NCI-H2081 (cell line): ENCODE measurements around the gene BTF3L4.
A peak's percentile ranks its signal among the peaks of the same experiment; 100 is the strongest.
"Not testable (repeated sequence)": the region's sequence is repeated elsewhere in the genome, so short reads cannot be mapped to it uniquely, and the experiment has no call there.

ENCODE experiments used
- DNase-seq, 2 experiments: peaks; one replicate each; lab custom pipeline; 2025; lab: John Stamatoyannopoulos, UW

BTF3L4 gene

DNA sequence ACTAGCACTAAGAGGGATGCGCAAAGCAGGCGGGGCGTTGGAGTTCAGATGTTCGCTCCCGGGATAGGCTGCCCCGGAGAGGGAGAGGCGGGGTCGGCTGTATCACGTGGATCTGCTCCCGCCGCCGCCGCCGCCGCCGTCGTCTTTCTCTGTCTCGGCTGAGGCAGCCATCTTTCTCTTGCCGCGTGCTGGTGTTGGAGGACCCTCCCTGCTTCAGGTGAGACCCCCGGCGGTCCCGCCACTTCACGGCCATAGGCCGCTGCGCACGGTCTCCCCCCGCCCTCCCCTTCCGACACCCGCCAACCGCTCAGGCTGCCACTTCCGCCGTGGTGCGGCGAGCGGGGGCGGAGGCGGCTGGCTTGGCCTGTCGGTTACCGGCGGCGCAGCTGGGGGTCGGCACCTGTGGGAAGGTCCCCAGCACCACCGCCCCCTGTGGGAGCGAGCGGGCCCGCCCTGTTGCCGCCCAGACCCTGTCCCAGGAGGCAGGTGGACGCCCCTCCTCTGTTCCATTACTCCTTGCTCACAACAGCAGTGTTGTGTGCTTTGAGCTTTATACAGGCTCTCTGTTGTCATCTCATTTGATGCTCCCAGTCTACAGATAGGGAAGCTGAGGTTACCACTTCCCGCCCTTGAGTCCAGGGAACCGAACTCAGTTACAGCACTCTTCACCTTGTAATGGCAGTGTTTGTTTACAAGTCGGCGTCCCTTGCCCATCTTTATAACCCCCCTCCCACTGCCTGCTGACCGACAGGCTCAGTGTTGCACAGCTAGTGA, at the start of gene BTF3L4:
BTF3L4 (plus strand) TSS at position 133 of the 774 bp plus-strand sequence. CDS start 3,553 bp downstream, outside the sequence.
- DNase-seq, result peak; percentile 96 to 99

GRCh38 chr1:52007215-52008002, 48.7 kb upstream of the BTF3L4 start:
- no peak for DNase-seq

- no peak for DNase-seq
Observed at GRCh38 chr1:52008071-52008809, 47.9 kb upstream of the BTF3L4 start.

- no peak for DNase-seq
Observed at GRCh38 chr1:52022133-52022532, 34.0 kb upstream of the BTF3L4 start.

DNA sequence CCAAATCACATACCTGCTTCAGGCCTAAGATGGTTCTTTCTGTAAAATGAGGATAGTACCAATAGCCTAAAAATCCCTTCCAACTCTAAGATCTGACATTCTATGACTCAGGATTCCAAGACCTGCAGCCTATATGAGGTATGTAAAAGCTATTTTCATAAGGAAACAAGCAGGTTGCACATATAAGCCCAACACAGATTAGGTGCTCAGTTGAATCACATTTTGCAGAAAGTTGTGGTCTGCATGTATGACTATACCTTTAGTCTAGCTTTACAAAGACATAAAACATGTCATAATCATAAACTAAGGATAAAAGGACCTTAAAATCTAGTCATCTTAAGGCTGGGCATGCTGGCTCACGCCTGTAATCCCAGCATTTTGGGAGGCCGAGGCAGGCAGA, 29.8 kb upstream of the BTF3L4 start:
- no peak for DNase-seq

DNA sequence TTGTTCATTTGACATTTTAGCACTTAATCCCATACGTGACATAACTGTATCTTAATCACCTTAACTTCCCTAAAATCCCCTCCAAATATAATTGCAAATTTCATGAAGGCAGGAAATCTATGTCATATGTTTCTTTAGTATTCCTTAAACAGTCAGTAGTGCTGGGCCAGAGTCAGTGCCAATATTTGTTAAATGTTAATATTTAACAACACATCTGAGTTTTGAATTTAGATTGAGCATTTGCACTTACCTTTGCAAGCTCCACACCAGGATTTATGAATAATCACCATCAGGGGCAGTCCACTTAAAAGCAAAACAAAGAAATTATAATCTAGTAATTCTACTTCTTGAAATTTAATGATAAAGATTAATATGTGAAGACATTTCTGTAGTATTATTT, 27.8 kb upstream of the BTF3L4 start:
- DNase-seq, result no peak

DNA sequence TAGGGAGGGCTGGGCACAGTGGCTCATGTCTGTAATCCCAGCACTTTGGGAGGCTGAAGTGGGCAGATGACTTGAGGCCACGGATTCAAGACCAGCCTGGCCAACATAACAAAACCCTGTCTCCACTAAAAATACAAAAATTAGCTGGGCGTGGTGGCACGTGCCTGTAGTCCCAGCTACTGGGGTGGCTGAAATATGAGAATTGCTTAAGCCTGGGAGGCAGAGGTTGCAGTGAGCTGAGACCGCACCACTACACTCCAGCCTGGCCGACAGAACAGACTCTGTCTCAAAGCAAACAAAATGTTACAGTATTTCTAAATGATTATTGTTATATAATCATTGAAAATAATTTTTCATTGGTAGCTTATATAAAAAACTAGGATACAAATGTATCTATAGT, 27.3 kb upstream of the BTF3L4 start:
- not testable (repeated sequence) for DNase-seq

DNA sequence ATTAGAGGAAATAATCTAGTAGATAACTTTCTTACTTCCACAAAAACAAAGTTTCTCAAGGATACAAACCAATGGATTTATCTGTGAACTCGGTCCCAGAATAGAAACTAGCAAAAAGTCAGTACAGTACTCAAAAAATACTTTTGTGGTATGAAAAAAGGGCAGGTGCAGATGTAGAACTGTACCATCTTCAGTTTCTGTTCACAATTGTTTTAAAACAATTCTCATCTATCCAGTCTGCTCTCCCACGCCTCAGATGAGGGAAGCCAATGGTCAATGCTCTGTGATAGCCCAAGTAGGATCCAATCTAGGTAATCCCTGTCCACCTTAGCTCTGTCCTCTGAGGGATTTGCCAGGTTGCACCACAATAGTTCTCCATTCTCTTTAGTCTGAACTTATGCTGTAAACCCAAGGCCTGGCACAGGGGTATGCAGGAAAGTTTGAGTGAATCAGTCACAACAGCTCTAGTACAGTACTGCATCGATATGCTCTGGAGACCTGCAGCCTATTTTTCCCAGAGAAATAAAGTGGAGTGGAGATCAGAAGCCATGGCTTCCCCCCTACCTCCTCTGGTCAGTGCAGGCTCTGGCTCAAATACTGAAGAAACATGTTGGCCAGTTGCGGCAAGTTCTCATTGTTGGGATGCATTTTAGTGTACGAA, 23.8 kb upstream of the BTF3L4 start:
- DNase-seq, result no peak

DNA sequence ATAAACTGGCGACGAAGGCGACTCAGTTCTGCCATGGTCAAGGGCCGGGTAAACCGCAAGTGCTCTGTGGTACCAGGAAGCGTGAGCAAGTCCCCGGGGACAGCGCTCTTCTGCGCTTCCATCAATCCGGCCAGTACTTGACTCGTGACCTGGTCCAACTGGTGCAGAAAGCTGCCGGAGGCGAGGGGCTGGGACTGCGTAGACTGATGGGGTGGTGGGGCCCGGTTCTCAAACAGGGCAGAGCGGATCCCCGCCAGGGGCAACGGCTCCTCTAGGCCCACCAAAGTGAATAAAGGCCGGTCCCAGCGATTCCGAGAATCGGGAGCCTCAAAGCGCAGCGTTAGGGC, 23.3 kb upstream of the BTF3L4 start:
- peak in 1 of 2 experiments; percentile 22 for DNase-seq

GRCh38 chr1:52033190-52034049, 22.7 kb upstream of the BTF3L4 start, which contains the start of gene KTI12:
Gene KTI12 (minus strand): TSS chr1:52033810. CDS start chr1:52033761, 49 bp downstream.
- peak; percentile 85 to 95 for DNase-seq

- DNase-seq, result no peak
Observed at GRCh38 chr1:52034050-52034384, 22.1 kb upstream of the BTF3L4 start.

- DNase-seq, result no peak
Observed at GRCh38 chr1:52037402-52037814, 18.7 kb upstream of the BTF3L4 start.

DNA sequence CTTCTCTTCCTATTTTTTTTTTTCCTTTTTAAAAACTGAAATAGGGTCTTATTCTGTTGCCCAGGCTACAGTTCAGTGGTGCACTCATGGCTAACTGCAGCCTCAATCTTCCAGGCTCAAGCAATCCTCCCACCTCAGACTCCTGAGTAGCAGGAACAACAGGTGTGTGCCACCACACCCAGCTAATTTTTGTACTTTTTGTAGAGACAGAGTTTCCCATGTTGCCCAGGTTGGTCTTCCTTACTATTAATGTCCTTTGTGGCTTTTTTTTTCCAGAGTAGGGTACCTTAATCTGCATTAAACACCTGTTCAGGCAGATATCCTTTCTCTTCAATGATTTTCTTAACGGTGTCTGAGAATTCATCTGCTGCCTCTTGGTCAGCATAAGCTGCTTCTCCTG, 18.2 kb upstream of the BTF3L4 start:
- no peak for DNase-seq

- DNase-seq, result no peak
Observed at GRCh38 chr1:52041551-52042185, 14.4 kb upstream of the BTF3L4 start.

GRCh38 chr1:52045236-52045635, 10.9 kb upstream of the BTF3L4 start:
- no peak for DNase-seq

GRCh38 chr1:52045666-52046195, 10.4 kb upstream of the BTF3L4 start:
- DNase-seq, result not testable (repeated sequence)

GRCh38 chr1:52049337-52049736, 6.8 kb upstream of the BTF3L4 start:
- not testable (repeated sequence) for DNase-seq

- DNase-seq, result no peak
Observed at GRCh38 chr1:52053862-52054261, 2.2 kb upstream of the BTF3L4 start.

DNA sequence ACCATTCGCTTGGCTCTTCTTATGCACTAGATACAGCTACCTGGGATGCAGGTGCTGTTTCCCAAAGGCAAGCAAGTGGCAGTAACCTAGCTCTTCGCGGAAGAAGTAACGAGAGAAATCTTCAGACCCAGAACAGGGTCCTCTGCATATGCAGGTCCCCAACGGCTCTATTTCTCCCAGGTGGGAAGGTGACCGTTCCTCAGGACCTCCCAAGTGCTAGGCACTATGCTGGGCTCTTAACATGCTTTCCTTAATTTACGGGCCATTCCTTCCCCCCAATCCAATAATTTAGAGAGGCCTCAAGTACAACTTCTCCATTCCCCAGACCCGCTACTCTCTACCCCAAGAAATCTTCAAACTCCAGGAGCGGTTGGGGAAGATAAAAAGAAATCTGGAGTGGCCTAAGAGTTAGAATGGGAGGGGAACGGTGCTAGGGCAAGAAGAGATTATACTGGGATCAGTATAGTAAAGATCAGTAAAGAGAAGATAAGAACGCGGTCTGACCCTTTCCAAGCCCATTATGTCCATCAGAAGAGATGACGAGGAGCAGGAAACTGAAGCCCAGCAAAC, 1.5 kb upstream of the BTF3L4 start:
- DNase-seq, result no peak
